RWPE2 (cell line): Measurements from ENCODE around the gene CHIT1.

Experiments used
- ATAC-seq: fragments of 200-7000 bp; cut with Tn5 transposase; 3 replicates; pipeline ENCODE4 v1.9.1; 2021; ENCODE audit warnings: low read depth
- DNase-seq: peaks from one replicate; pipeline ENCODE4 v3.0.0-alpha.2; 2020; ENCODE audit warnings: low spot score
- H3K27ac ChIP-seq: fragments of 450-650 bp; 2 replicates; pipeline ENCODE4 v1.5.1; 2017; ENCODE audit warnings: mild to moderate bottlenecking; ENCODE audit not compliant: poor library complexity, severe bottlenecking
- H3K27me3 ChIP-seq: fragments of 250-450 bp; sonication (Bioruptor Pico); 2 replicates; pipeline ENCODE4 v1.5.1; 2021; ENCODE audit warnings: mild to moderate bottlenecking, moderate library complexity; ENCODE audit not compliant: insufficient read depth, poor library complexity, severe bottlenecking
- H3K36me3 ChIP-seq: fragments of 250-450 bp; sonication (Bioruptor Pico); 2 replicates; pipeline ENCODE4 v1.5.1; 2020; ENCODE audit warnings: low read depth, mild to moderate bottlenecking, moderate library complexity
- H3K4me1 ChIP-seq: fragments of 250-450 bp; sonication (Bioruptor Pico); 2 replicates; pipeline ENCODE4 v1.5.1; 2021; ENCODE audit warnings: mild to moderate bottlenecking, moderate library complexity; ENCODE audit not compliant: insufficient read depth, poor library complexity, severe bottlenecking
- H3K4me3 ChIP-seq: fragments of 250-450 bp; sonication (Bioruptor Pico); 2 replicates; pipeline ENCODE4 v1.5.1; 2021; ENCODE audit warnings: mild to moderate bottlenecking, moderate library complexity; ENCODE audit not compliant: severe bottlenecking
- H3K9me3 ChIP-seq: fragments of 250-450 bp; sonication (Bioruptor Pico); 2 replicates; pipeline ENCODE4 v1.5.1; 2021; ENCODE audit warnings: mild to moderate bottlenecking, moderate library complexity; ENCODE audit not compliant: severe bottlenecking
- TF ChIP-seq, protein P1 (sequence below): fragments of 450-650 bp; IDR thresholded peaks from one replicate; pipeline ENCODE4 v1.5.1; 2017; ENCODE audit warnings: mild to moderate bottlenecking, moderate library complexity; ENCODE audit not compliant: poor library complexity, severe bottlenecking

CHIT1 gene

DNA sequence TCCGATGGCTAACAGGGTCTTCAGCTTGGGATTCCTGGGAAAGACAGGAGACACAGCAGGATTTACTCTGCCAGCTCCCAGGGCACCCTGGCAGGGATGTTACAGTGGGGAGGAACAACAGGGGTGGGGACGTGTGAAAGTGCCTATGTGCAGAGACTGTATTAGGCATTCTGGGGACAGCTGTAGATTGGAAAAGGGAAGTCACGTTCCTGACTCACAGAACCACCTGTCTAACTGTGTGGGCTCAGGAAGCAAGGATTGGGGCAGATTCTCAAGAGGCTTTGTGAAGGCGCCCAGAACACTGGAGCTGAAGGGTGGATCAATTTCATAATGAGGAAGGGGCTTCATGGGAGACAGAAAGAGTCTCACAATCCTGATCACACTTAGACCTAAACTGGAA is 4.4 kb downstream of the CHIT1 start:
- H3K36me3 ChIP-seq = no peaks in the 10 kb centered on the region
- DNase-seq = no peak
- no peak overlapping the region for H3K27ac ChIP-seq
- no peaks in the 10 kb centered on the region for H3K9me3 ChIP-seq
- H3K4me1 ChIP-seq = no peaks in the 10 kb centered on the region
- TF ChIP-seq, protein P1, sequence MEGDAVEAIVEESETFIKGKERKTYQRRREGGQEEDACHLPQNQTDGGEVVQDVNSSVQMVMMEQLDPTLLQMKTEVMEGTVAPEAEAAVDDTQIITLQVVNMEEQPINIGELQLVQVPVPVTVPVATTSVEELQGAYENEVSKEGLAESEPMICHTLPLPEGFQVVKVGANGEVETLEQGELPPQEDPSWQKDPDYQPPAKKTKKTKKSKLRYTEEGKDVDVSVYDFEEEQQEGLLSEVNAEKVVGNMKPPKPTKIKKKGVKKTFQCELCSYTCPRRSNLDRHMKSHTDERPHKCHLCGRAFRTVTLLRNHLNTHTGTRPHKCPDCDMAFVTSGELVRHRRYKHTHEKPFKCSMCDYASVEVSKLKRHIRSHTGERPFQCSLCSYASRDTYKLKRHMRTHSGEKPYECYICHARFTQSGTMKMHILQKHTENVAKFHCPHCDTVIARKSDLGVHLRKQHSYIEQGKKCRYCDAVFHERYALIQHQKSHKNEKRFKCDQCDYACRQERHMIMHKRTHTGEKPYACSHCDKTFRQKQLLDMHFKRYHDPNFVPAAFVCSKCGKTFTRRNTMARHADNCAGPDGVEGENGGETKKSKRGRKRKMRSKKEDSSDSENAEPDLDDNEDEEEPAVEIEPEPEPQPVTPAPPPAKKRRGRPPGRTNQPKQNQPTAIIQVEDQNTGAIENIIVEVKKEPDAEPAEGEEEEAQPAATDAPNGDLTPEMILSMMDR = no peak
- ATAC-seq = no peak
- no peaks in the 10 kb centered on the region for H3K27me3 ChIP-seq
- no peak overlapping the region for H3K4me3 ChIP-seq

DNA sequence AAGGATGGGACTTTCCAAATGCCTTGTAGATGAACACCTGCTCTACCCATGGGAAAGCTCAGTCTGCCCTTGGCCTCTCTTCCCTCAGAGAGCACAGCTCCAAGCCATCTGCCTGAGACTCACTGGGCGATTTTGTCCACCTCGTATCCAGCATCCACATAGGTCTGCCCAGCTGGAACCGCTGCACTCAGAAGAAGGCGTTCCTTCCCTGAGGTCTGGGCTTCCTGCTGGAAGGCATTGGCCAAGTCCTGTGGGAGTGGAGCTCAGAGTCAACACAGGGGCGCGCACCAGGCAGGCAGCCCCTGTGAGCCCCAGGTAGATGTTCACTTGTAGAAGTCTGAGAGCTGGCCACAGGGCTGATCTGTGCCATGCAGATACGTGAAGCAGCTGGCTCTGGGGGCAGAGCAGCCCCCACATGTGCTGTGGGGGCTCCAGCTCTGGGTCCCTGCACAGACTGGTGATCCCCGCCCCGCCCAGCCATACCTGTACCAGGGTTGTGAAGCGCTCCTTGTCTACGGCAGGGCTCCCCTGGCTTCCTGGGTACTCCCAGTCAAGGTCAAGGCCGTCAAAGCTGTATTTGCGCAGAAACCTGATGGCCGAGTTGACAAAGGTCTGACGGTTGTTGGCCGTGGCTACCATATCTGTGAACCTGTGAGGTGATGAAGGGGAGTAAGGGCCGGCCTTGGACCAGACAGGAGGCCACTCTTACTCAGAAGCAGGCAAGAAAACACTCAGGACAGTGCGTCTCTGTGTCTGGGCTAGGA is 6.3 kb downstream of the CHIT1 start:
- Histone ChIP-seq H3K36me3 (no peaks in the 10 kb centered on the region), H3K27me3 (no peaks in the 10 kb centered on the region), H3K4me3 (no peak overlapping the region), H3K4me1 (no peaks in the 10 kb centered on the region), H3K9me3 (no peaks in the 10 kb centered on the region), H3K27ac (no peak overlapping the region)
- TF ChIP-seq, protein P1 = no peak
- DNase-seq = no peak
- no peak for ATAC-seq

DNA sequence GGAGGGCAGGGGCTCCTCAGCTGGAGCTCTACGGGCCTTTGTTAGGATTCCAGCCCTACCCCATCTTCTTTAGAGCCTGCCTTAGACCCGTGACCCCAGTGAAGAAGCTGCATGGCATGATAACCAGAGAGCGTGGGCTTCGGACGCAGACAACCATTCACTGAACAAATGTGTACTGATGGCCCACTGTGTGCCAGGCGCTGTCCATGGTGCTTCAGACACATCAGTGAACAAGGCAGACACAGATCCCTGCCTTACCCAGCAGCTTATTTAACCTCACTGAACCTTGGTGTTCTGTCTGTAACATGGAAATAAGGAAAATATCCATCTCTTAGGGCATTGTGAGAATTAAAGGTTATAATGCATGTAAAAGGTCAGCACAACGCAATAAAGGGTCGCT is 9.5 kb downstream of the CHIT1 start:
- Histone ChIP-seq H3K27me3 (no peaks in the 10 kb centered on the region), H3K36me3 (no peaks in the 10 kb centered on the region), H3K27ac (no peak overlapping the region), H3K4me3 (no peak overlapping the region), H3K4me1 (no peaks in the 10 kb centered on the region), H3K9me3 (no peaks in the 10 kb centered on the region)
- DNase-seq = no peak
- TF ChIP-seq, protein P1 = no peak
- ATAC-seq = no peak

DNA sequence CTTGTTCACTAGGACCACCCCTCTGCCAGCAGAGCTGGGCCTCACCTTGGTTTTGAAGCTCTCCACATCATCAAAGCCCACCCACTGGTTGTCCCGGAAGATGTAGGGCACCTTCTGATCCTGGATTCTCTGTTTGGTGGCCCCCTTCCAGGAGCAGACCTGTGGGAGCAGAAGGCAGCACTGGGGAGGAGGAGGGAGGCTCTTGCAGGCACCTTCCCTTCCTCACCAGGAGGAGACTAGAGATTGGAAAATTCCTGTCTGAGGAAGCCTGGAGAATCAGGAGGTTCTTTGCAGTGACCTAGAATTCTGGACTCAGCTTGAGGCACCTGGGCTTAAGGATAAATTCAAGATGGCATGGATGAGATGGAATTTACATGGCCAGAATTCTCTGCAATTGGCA is 10.3 kb downstream of the CHIT1 start:
- no peak overlapping the region for H3K27ac ChIP-seq
- H3K9me3 ChIP-seq = no peaks in the 10 kb centered on the region
- H3K4me1 ChIP-seq = no peaks in the 10 kb centered on the region
- no peaks in the 10 kb centered on the region for H3K27me3 ChIP-seq
- no peaks in the 10 kb centered on the region for H3K36me3 ChIP-seq
- DNase-seq (no peak), ATAC-seq (no peak)
- TF ChIP-seq, protein P1 = no peak
- no peak overlapping the region for H3K4me3 ChIP-seq

DNA sequence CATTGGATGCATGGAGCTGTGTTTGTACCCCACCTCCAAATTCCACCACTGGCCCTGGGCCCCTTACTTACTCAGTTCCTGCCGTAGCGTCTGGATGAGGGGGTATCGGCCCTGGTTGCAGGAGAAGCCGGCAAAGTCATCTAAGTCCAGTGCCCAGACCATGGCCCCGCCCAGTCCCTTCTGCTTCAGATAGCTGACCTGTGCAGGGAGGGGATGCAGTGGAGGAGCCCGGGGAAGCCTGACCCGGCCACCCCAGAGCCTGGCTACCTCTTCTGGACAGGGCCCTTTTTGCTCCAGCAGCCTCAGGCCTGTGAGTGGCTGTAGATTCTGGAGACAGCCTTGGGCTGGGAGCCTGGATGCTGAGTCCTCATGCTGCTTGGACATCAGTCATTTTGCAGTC is 11.8 kb downstream of the CHIT1 start:
- DNase-seq = no peak
- Histone ChIP-seq H3K4me1 (no peaks in the 10 kb centered on the region), H3K36me3 (no peaks in the 10 kb centered on the region), H3K27ac (no peak overlapping the region), H3K4me3 (no peak overlapping the region), H3K27me3 (no peaks in the 10 kb centered on the region), H3K9me3 (no peaks in the 10 kb centered on the region)
- ATAC-seq = no peak
- TF ChIP-seq, protein P1 = no peak
